NCI-H1436 (cell line): ENCODE results near the gene TLX3.

Experiments
- DNase-seq: peaks from one replicate; lab custom pipeline; 2025; lab: John Stamatoyannopoulos, UW

TLX3 gene

GRCh38 chr5:171306166-171306565, 2.9 kb upstream of the TLX3 start:
- DNase-seq: no peak

GRCh38 chr5:171306781-171307591, 2.1 kb upstream of the TLX3 start:
- no peak for DNase-seq

GRCh38 chr5:171307789-171308452, 1.1 kb upstream of the TLX3 start:
- no peak for DNase-seq

GRCh38 chr5:171309276-171310211, 496 bp downstream of the TLX3 start:
- no peak for DNase-seq

GRCh38 chr5:171310212-171310818, 1.3 kb downstream of the TLX3 start:
- no peak for DNase-seq

- no peak for DNase-seq
These were observed 1.8 kb downstream of the TLX3 start for GRCh38 chr5:171310819-171311321.

- peak; percentile 8 for DNase-seq
These were observed 2.5 kb downstream of the TLX3 start for GRCh38 chr5:171311322-171312077.

- DNase-seq: peak; percentile 36
These were observed 3.3 kb downstream of the TLX3 start for GRCh38 chr5:171312129-171312974.

GRCh38 chr5:171313481-171314206, 4.6 kb downstream of the TLX3 start:
- DNase-seq: no peak

GRCh38 chr5:171314728-171315385, 5.8 kb downstream of the TLX3 start:
- no peak for DNase-seq

GRCh38 chr5:171315386-171315891, 6.4 kb downstream of the TLX3 start:
- no peak for DNase-seq

GRCh38 chr5:171315925-171316257, 6.8 kb downstream of the TLX3 start:
- DNase-seq: no peak

- DNase-seq: no peak
These were observed 7.4 kb downstream of the TLX3 start for GRCh38 chr5:171316258-171317121.

- DNase-seq: no peak
These were observed 8.2 kb downstream of the TLX3 start for GRCh38 chr5:171317230-171317629.

- DNase-seq: no peak
These were observed 9.0 kb downstream of the TLX3 start for GRCh38 chr5:171318026-171318425.

GRCh38 chr5:171321447-171321846, 12.4 kb downstream of the TLX3 start:
- DNase-seq: no peak

- no peak for DNase-seq
These were observed 13.5 kb downstream of the TLX3 start for GRCh38 chr5:171322527-171322926.

GRCh38 chr5:171323007-171323406, 14.0 kb downstream of the TLX3 start:
- DNase-seq: no peak
